Astrocyte (in vitro differentiated cells and primary cell): ENCODE results near the gene SPDYE16. TPM values are rescaled to one million over a fixed set of nuclear protein-coding genes. Genes with fewer than 3 reads are reported as not detected.
"Not testable (repeated sequence)": the region's sequence is repeated elsewhere in the genome, so short reads cannot be mapped to it uniquely, and the experiment has no call there.

Experiments used
- DNase-seq: peaks from one replicate; pipeline ENCODE4 v3.0.0-alpha.2; 2010; ENCODE audit warnings: low read depth
- FAIRE-seq: peaks from 2 replicates; lab custom pipeline; 2011; peaks lifted over from hg19 to GRCh38; lab: Jason Lieb, UNC
- H2AFZ ChIP-seq: 2 replicates; pipeline ENCODE4 v1.6.0; 2012; ENCODE audit warnings: low read depth, low read length, inconsistent platforms
- H3K27ac ChIP-seq: 2 replicates; pipeline ENCODE4 v1.5.1; 2011; ENCODE audit warnings: low read depth, low read length, inconsistent platforms
- H3K27me3 ChIP-seq: 2 replicates; pipeline ENCODE4 v1.6.0; 2011; ENCODE audit warnings: low read length, inconsistent platforms; ENCODE audit not compliant: insufficient read depth
- H3K36me3 ChIP-seq: 2 replicates; pipeline ENCODE4 v1.5.1; 2011; ENCODE audit warnings: low read length, inconsistent platforms; ENCODE audit not compliant: insufficient read depth
- H3K4me1 ChIP-seq: 2 replicates; pipeline ENCODE4 v1.5.1; 2011; ENCODE audit warnings: low read length, inconsistent platforms; ENCODE audit not compliant: insufficient read depth
- H3K4me2 ChIP-seq: 2 replicates; pipeline ENCODE4 v1.6.0; 2012; ENCODE audit warnings: low read length, inconsistent platforms
- H3K4me3 ChIP-seq: 2 replicates; pipeline ENCODE4 v1.5.1; 2011; ENCODE audit warnings: low read depth, mild to moderate bottlenecking, low read length, inconsistent platforms; ENCODE audit not compliant: insufficient read depth
- H3K79me2 ChIP-seq: 2 replicates; pipeline ENCODE4 v1.6.0; 2012; ENCODE audit warnings: mild to moderate bottlenecking, low read length, inconsistent platforms; ENCODE audit not compliant: insufficient read depth
- H3K9ac ChIP-seq: 2 replicates; pipeline ENCODE4 v1.6.0; 2012; ENCODE audit warnings: mild to moderate bottlenecking, low read length, inconsistent platforms
- H3K9me3 ChIP-seq: 2 replicates; pipeline ENCODE4 v1.5.1; 2012; ENCODE audit warnings: low read depth, mild to moderate bottlenecking, low read length, inconsistent platforms; ENCODE audit not compliant: insufficient read depth
- H4K20me1 ChIP-seq: 2 replicates; pipeline ENCODE4 v1.6.0; 2012; ENCODE audit warnings: low read length, inconsistent platforms; ENCODE audit not compliant: insufficient read depth
- H3K27ac Mint-ChIP-seq: one replicate; pipeline ENCODE4 v1.8.0; 2021; ENCODE audit warnings: mild to moderate bottlenecking, mixed read lengths; ENCODE audit not compliant: unreplicated experiment
- H3K27me3 Mint-ChIP-seq: one replicate; pipeline ENCODE4 v1.8.0; 2021; ENCODE audit warnings: low read depth, mixed read lengths; ENCODE audit not compliant: unreplicated experiment
- H3K36me3 Mint-ChIP-seq: one replicate; pipeline ENCODE4 v1.8.0; 2021; ENCODE audit warnings: low read depth, mixed read lengths; ENCODE audit not compliant: unreplicated experiment
- H3K4me1 Mint-ChIP-seq: one replicate; pipeline ENCODE4 v1.8.0; 2021; ENCODE audit warnings: low read depth, mixed read lengths; ENCODE audit not compliant: unreplicated experiment
- H3K4me3 Mint-ChIP-seq: one replicate; pipeline ENCODE4 v1.8.0; 2021; ENCODE audit warnings: mild to moderate bottlenecking, moderate library complexity, mixed read lengths; ENCODE audit not compliant: unreplicated experiment
- H3K9me3 Mint-ChIP-seq: one replicate; pipeline ENCODE4 v1.8.0; 2021; ENCODE audit warnings: mild to moderate bottlenecking, mixed read lengths; ENCODE audit not compliant: unreplicated experiment
- total RNA-seq: library from RNA; stranded (reverse); gene quantifications from 2 replicates; pipeline ENCODE4 v1.2.1, GENCODE V29; 2021

SPDYE16 gene
- total RNA-seq, 1 donor from 2014 or later, result not detected

DNA sequence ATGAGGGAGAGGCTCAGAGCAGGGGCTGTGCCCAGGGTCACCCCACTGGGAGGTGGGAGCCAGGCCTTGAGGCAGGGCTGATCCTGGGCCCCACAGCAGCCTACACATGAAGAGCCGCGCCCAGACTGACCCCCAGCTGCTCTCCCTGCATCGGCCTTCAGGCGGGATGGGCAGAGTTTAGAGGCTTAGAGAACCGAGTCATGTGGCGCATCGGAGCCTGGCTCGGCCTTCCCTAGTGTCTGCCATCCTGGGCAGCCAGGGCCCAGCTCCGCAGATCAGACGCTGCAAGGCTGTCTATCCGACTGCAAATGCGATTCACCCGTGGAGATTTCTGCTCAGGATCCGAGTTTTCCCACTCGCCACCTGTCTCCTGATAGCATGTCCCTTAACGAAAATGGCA lies 40.3 kb downstream of the SPDYE16 start:
- H2AFZ ChIP-seq, FAIRE-seq, H3K4me1 ChIP-seq, H3K4me3 Mint-ChIP-seq, H3K4me3 ChIP-seq, H3K4me2 ChIP-seq, H3K4me1 Mint-ChIP-seq, H3K9me3 Mint-ChIP-seq, H3K9ac ChIP-seq, H3K27ac Mint-ChIP-seq, H3K27me3 Mint-ChIP-seq, H4K20me1 ChIP-seq, H3K27ac ChIP-seq, H3K36me3 Mint-ChIP-seq, H3K79me2 ChIP-seq, DNase-seq, H3K9me3 ChIP-seq, H3K36me3 ChIP-seq, H3K27me3 ChIP-seq: not testable (repeated sequence)

DNA sequence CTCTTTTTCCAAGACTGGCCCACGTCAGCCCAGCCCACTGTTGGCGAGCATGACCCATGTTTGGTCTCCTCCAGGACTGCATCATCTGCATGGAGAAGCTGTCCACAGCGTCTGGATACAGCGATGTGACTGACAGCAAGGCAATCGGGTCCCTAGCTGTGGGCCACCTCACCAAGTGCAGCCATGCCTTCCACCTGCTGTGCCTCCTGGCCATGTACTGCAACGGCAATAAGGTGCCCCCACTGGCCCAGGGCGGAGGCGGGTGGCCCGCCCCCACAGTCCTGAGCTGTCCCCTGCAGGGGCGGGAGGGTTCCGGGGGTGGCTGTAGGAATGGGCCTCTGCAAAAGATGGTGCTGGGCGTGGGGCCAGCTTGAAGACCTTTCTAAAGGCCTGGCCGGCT lies 40.9 kb downstream of the SPDYE16 start:
- not testable (repeated sequence) for H3K9ac ChIP-seq, H3K27ac Mint-ChIP-seq, H3K27ac ChIP-seq, H3K4me1 Mint-ChIP-seq, H3K27me3 ChIP-seq, H4K20me1 ChIP-seq, H3K27me3 Mint-ChIP-seq, FAIRE-seq, DNase-seq, H3K4me2 ChIP-seq, H3K9me3 ChIP-seq, H3K4me3 Mint-ChIP-seq, H3K79me2 ChIP-seq, H3K9me3 Mint-ChIP-seq, H2AFZ ChIP-seq, H3K36me3 ChIP-seq, H3K4me1 ChIP-seq, H3K4me3 ChIP-seq, H3K36me3 Mint-ChIP-seq

DNA sequence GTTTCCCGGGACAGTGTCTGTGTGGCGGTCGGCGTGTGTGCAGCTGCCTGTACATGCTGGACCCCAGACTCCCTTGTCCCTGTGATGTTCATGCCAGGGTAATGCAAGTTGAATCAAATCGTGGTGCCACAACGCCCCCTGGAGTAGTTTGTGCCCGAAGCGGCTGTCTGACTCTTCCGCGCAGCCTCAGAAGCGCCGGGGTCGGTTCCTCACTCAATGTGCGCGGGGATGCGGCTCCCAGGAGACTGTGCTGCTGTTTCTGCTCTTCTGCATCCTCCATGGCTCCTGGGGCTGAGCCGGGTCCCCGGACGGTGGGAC lies 43.2 kb downstream of the SPDYE16 start:
- H3K9me3 ChIP-seq, H3K27me3 Mint-ChIP-seq, DNase-seq, H3K79me2 ChIP-seq, H3K9ac ChIP-seq, FAIRE-seq, H3K4me1 ChIP-seq, H3K4me2 ChIP-seq, H3K9me3 Mint-ChIP-seq, H3K27ac ChIP-seq, H4K20me1 ChIP-seq, H3K27ac Mint-ChIP-seq, H2AFZ ChIP-seq, H3K27me3 ChIP-seq, H3K36me3 Mint-ChIP-seq, H3K4me3 ChIP-seq, H3K4me3 Mint-ChIP-seq, H3K36me3 ChIP-seq, H3K4me1 Mint-ChIP-seq: not testable (repeated sequence)

DNA sequence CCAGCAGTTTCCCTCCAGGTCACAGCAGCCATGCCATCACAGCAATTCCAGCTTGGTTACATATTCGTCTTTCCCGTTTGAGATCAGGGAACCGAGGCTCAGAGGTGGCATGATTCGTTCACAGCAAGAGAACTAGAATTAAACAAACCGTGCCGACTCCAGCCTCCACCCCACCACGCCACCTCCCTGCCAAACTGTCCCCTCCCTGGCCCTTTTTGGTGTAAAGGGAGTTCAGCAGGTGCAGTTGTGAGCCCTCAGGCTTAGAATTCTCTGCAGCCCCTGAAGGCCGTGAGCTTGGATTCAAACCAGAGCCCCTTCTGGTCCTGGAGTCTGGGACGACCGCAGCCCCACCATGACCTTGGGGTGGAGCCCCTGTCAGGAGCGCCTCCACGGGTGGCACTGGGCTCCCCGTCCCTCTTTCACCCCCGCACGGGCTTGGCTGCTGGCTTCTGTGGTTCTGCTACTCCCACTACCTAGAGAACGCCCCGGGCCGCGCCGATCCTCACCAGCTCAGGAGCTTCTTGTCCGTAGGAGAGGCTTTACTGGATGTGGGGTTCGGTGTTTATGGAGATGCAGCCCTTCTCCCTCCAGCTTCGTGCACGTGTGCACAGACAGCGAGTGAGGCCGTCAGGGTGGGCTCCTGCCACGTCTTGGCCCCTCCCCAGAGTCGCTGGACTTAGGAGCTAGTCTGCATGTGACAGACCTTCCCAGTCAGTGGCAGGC lies 43.7 kb downstream of the SPDYE16 start:
- not testable (repeated sequence) for H3K27ac ChIP-seq, H3K36me3 ChIP-seq, FAIRE-seq, H3K4me3 Mint-ChIP-seq, H3K36me3 Mint-ChIP-seq, H3K9me3 ChIP-seq, H3K4me1 ChIP-seq, H4K20me1 ChIP-seq, DNase-seq, H3K27ac Mint-ChIP-seq, H3K4me2 ChIP-seq, H3K79me2 ChIP-seq, H3K4me1 Mint-ChIP-seq, H3K27me3 ChIP-seq, H3K9me3 Mint-ChIP-seq, H3K9ac ChIP-seq, H2AFZ ChIP-seq, H3K27me3 Mint-ChIP-seq, H3K4me3 ChIP-seq

DNA sequence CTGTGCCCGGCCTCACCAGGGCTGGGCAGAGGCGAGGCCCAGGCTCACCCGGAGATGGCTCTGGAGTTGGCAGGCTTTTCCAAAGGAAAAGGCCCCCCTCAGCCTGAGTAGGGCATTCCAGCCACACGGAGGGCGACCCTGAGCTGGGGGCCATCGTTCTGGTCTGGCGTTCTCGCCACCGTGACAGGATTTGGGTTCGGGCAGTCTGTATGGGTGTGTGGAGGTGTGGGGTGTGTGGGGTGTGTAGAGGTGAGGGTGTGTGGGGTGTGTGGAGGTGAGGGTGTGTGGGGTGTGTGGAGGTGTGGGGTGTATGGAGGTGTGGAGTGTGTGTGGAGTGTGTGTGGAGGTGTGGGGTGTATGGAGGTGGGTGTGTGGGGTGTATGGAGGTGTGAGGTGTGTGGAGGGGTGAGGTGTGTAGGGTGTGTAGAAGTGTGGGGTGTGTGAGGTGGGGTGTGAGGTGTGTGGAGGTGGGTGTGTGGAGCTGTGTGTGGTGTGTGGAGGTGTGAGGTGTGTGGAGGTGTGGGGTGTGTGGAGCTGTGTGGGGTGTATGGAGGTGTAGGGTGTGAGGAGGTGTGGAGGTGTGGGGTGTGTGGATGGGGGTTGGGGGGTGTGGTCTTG lies 44.4 kb downstream of the SPDYE16 start:
- H4K20me1 ChIP-seq, H3K27ac ChIP-seq, H3K27ac Mint-ChIP-seq, H3K27me3 Mint-ChIP-seq, FAIRE-seq, H3K36me3 Mint-ChIP-seq, H3K4me1 ChIP-seq, H3K4me3 ChIP-seq, H2AFZ ChIP-seq, H3K9ac ChIP-seq, H3K9me3 Mint-ChIP-seq, DNase-seq, H3K9me3 ChIP-seq, H3K4me2 ChIP-seq, H3K4me3 Mint-ChIP-seq, H3K36me3 ChIP-seq, H3K4me1 Mint-ChIP-seq, H3K27me3 ChIP-seq, H3K79me2 ChIP-seq: not testable (repeated sequence)

DNA sequence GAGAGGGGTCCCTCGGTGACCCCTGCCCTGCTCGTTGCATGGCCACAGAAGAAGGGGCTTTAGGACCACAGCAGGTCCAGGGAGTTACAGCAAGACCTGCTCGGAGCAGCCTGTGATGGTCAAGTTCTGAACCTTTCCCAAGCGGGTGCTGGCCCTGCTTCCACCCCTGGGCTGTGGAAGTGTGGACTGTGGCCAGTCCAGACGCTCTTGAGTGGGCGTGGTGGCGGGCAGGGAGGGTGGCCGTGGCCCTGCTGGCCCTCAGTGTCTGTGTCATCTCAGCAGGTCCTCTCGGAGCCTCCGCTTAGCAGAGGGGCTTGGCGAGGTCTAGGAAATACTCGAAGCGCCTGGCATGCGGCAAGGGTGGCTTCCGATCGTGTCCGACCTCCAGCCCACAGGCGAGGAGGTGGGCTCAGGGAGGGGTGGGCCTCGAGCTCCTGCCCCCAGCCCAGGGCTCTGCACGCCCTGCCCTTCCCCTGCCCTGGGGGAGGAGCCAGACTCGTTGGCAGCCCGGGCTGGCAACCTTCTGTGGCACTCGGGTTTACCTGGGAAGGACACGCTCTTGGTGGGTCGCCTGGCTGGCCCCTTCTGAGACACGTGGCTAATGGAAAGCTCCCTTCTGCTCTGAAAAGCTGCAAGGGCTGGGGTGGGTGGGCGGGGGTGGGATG lies 45.0 kb downstream of the SPDYE16 start:
- H3K4me2 ChIP-seq, H3K4me1 Mint-ChIP-seq, H3K27me3 ChIP-seq, H3K27ac ChIP-seq, H2AFZ ChIP-seq, DNase-seq, H3K9me3 ChIP-seq, H3K27me3 Mint-ChIP-seq, H4K20me1 ChIP-seq, FAIRE-seq, H3K36me3 ChIP-seq, H3K4me3 ChIP-seq, H3K27ac Mint-ChIP-seq, H3K36me3 Mint-ChIP-seq, H3K9ac ChIP-seq, H3K4me1 ChIP-seq, H3K79me2 ChIP-seq, H3K9me3 Mint-ChIP-seq, H3K4me3 Mint-ChIP-seq: not testable (repeated sequence)
